Tibial nerve (tissue), 4 donors: Measurements from ENCODE around the gene NTRK3. TPM values are rescaled to one million over a fixed set of nuclear protein-coding genes. Genes with fewer than 3 reads are reported as not detected.

Experiments
- DNase-seq, 2 donors: peaks; one replicate each; pipeline ENCODE4 v3.0.0-alpha.2; 2019; ENCODE audit warnings: low spot score in 2 of 2
- H3K27ac ChIP-seq, 4 donors: fragments of 200-600 bp; sonication (generic) in 3 of 4; one replicate each; pipeline ENCODE4 v1.5.1; 2017 to 2019; ENCODE audit warnings: mild to moderate bottlenecking in 1 of 4
- H3K27me3 ChIP-seq, 2 donors: fragments of 200-600 bp; sonication (generic) in 1 of 2; one replicate each; pipeline versions ENCODE4 v1.5.1 to v1.6.0; 2017 to 2019
- H3K36me3 ChIP-seq, 3 donors: fragments of 200-600 bp; sonication (generic); one replicate each; pipeline ENCODE4 v1.5.1; 2018 to 2019
- H3K4me1 ChIP-seq, 4 donors: fragments of 200-600 bp; sonication (generic) in 3 of 4; one replicate each; pipeline ENCODE4 v1.5.1; 2017 to 2019
- H3K4me3 ChIP-seq, 4 donors: fragments of 200-600 bp; sonication (generic) in 3 of 4; one replicate each; pipeline ENCODE4 v1.5.1; 2017 to 2019; ENCODE audit warnings: mild to moderate bottlenecking in 1 of 4, moderate library complexity in 1 of 4
- H3K9me3 ChIP-seq, 4 donors: fragments of 200-600 bp; sonication (generic) in 3 of 4; one replicate each; pipeline ENCODE4 v1.5.1; 2017 to 2019
- CTCF ChIP-seq, 5 experiments: fragments of 200-600 bp in 3 of 5; fragments of 450-650 bp in 2 of 5; sonication (generic) in 3 of 5; IDR thresholded peaks; one replicate each; pipeline ENCODE4 v1.5.1; 2016 to 2019; ENCODE audit warnings: antibody characterized with exemption in 5 of 5, mild to moderate bottlenecking in 3 of 5, moderate library complexity in 2 of 5
- EP300 ChIP-seq, 2 donors: sonication (generic); formaldehyde crosslinking; IDR thresholded peaks; one replicate each; pipeline ENCODE4 v1.6.1; 2017; ENCODE audit warnings: antibody characterized with exemption in 2 of 2, mild to moderate bottlenecking in 1 of 2
- POLR2A ChIP-seq, 2 donors: fragments of 450-650 bp; IDR thresholded peaks; one replicate each; pipeline ENCODE4 v1.6.1; 2017; ENCODE audit warnings: antibody characterized with exemption in 2 of 2, mild to moderate bottlenecking in 2 of 2, moderate library complexity in 2 of 2
- WGBS, 2 donors: methylation state at CpG; one replicate each; pipeline ENCODE4 v1.1.5; 2018; 5-methylcytosine and 5-hydroxymethylcytosine counted together
- total RNA-seq, 4 donors: library from RNA; depleted of rRNA; stranded (reverse); fragments of >200 nt; gene quantifications; one replicate each; pipeline ENCODE4 v1.1.0, GENCODE V29; 2016

Gene NTRK3
- total RNA-seq, 4 donors from 2014 or later = 53.4 to 85.9 (median 83.6) TPM

GRCh38 chr15:88282614-88283013, 26.1 kb upstream of the NTRK3 start:
- Histone ChIP-seq H3K4me3 (no peak overlapping the region), H3K27ac (no peak overlapping the region), H3K4me1 (no peaks in the 10 kb centered on the region), H3K27me3 (peaks cover 0 to 45% of the 10 kb centered on the region in 2 donors), H3K36me3 (no peaks in the 10 kb centered on the region), H3K9me3 (peaks cover 0 to 8% (median 0%) of the 10 kb centered on the region in 4 donors)
- TF ChIP-seq EP300 (IDR thresholded peaks at IDR 0.05) (no peak), POLR2A (IDR thresholded peaks at IDR 0.05) (no peak), CTCF (IDR thresholded peaks at IDR 0.05) (no peak)
- 29 to 40% methylated on average over 5 of the region's 5 CpGs for WGBS, 2 donors
- DNase-seq = no peak

GRCh38 chr15:88276821-88277410, 20.4 kb upstream of the NTRK3 start:
- Histone ChIP-seq H3K36me3 (no peaks in the 10 kb centered on the region), H3K4me3 (no peak overlapping the region), H3K9me3 (peaks cover 0 to 8% (median 0%) of the 10 kb centered on the region in 4 donors), H3K27ac (no peak overlapping the region), H3K27me3 (no peaks in the 10 kb centered on the region), H3K4me1 (no peaks in the 10 kb centered on the region)
- 69 to 74% methylated on average over 16 of the region's 16 CpGs for WGBS, 2 donors
- no peak for DNase-seq
- TF ChIP-seq EP300 (IDR thresholded peaks at IDR 0.05) (no peak), CTCF (IDR thresholded peaks at IDR 0.05) (no peak), POLR2A (IDR thresholded peaks at IDR 0.05) (no peak)

GRCh38 chr15:88275804-88276203, 19.3 kb upstream of the NTRK3 start:
- H3K36me3 ChIP-seq = no peaks in the 10 kb centered on the region
- no peaks in the 10 kb centered on the region for H3K4me1 ChIP-seq
- no peaks in the 10 kb centered on the region for H3K27me3 ChIP-seq
- H3K9me3 ChIP-seq = peaks cover 0 to 8% (median 0%) of the 10 kb centered on the region in 4 donors
- TF ChIP-seq EP300 (IDR thresholded peaks at IDR 0.05) = no peak
- TF ChIP-seq CTCF (IDR thresholded peaks at IDR 0.05) = no peak
- no peak for TF ChIP-seq POLR2A (IDR thresholded peaks at IDR 0.05)
- WGBS, 2 donors = 60 to 68% methylated on average over 10 of the region's 10 CpGs
- no peak for DNase-seq
- H3K27ac ChIP-seq = no peak overlapping the region
- H3K4me3 ChIP-seq = no peak overlapping the region

GRCh38 chr15:88274553-88275460, 18.3 kb upstream of the NTRK3 start:
- H3K9me3 ChIP-seq = peaks cover 0 to 3% (median 0%) of the 10 kb centered on the region in 4 donors
- 39 to 42% methylated on average over 10 to 11 of the region's 11 CpGs for whole genome bisulfite sequencing, 2 donors

More at GRCh38 chr15:88274553-88275460, 18.3 kb upstream of the NTRK3 start:
- H3K4me1 ChIP-seq = no peaks in the 10 kb centered on the region
- no peaks in the 10 kb centered on the region for H3K27me3 ChIP-seq
- no peak overlapping the region for H3K27ac ChIP-seq
- TF ChIP-seq CTCF (IDR thresholded peaks at IDR 0.05) (peak; percentile 67 to 88 (median 83)), POLR2A (IDR thresholded peaks at IDR 0.05) (no peak)
- H3K4me3 ChIP-seq = no peak overlapping the region
- H3K36me3 ChIP-seq = no peaks in the 10 kb centered on the region
- DNase-seq = peak in 1 of 2 donors; percentile 65
